Ovary (tissue), 10 donors: ENCODE measurements around the gene FAAP24. TPM values are rescaled to one million over a fixed set of nuclear protein-coding genes. Genes with fewer than 3 reads are reported as not detected.

ENCODE experiments used
- DNase-seq, 5 donors: peaks; one replicate each; pipeline ENCODE4 v3.0.0-alpha.2; 2019 to 2020
- H3K27ac ChIP-seq, 2 donors: fragments of 200-600 bp; one replicate each; pipeline versions ENCODE4 v1.5.1 to v1.8.0; 2019 to 2022
- H3K27me3 ChIP-seq: fragments of 200-600 bp; one replicate; pipeline ENCODE4 v1.8.0; 2022
- H3K36me3 ChIP-seq: fragments of 200-600 bp; sonication (generic); one replicate; pipeline ENCODE4 v1.5.1; 2019
- H3K4me1 ChIP-seq: one replicate; pipeline ENCODE4 v1.8.1; 2013; ENCODE audit warnings: mild to moderate bottlenecking, moderate library complexity; ENCODE audit not compliant: insufficient read depth
- H3K4me3 ChIP-seq: fragments of 200-600 bp; sonication (generic); one replicate; pipeline ENCODE4 v1.5.1; 2017
- H3K9me3 ChIP-seq, 2 donors: fragments of 200-600 bp in 1 of 2; sonication (generic) in 1 of 2; one replicate each; pipeline versions ENCODE4 v1.5.1 to v1.8.1; 2013 to 2019; ENCODE audit warnings: mild to moderate bottlenecking in 1 of 2, moderate library complexity in 1 of 2
- CTCF ChIP-seq, 3 donors: fragments of 450-650 bp in 2 of 3; fragments of 200-600 bp in 1 of 3; IDR thresholded peaks; one replicate each; pipeline versions ENCODE4 v1.5.1 to v1.8.0; 2016 to 2022; ENCODE audit warnings: antibody characterized with exemption in 3 of 3, mild to moderate bottlenecking in 1 of 3
- EP300 ChIP-seq: sonication (generic); formaldehyde crosslinking; IDR thresholded peaks from one replicate; pipeline ENCODE4 v1.6.1; 2017; ENCODE audit warnings: antibody characterized with exemption
- POLR2A ChIP-seq: fragments of 450-650 bp; IDR thresholded peaks from one replicate; pipeline ENCODE4 v1.6.1; 2017; ENCODE audit warnings: antibody characterized with exemption, mild to moderate bottlenecking, moderate library complexity
- WGBS, 3 donors: extraction: QIAGEN DNeasy Blood & Tissue Kit in 1 of 3; methylation state at CpG; one replicate each; pipeline versions ENCODE4 v1.1.5 to v1.1.7; 2013 to 2017; 5-methylcytosine and 5-hydroxymethylcytosine counted together
- intact Hi-C, 4 donors: fragments of 100-400 bp; cut with DNase I; formaldehyde crosslinking; loops; one replicate each; pipeline versions ENCODE4 v1.11.0 to v1.15.1; 2022 to 2023
- long read RNA-seq, 3 donors: library from polyadenylated mRNA in 2 of 3; unstranded in 2 of 3; transcript quantifications; one replicate each; pipeline ENCODE4 v2.0.0 and lab custom pipeline, GENCODE V29; 2021 to 2026
- polyA plus RNA-seq, 2 donors: library from polyadenylated mRNA; stranded (reverse); fragments of 200-250 nt in 1 of 2; fragments of 350-450 nt in 1 of 2; fragmentation: Illumina TruSeq in 1 of 2; extraction: RNeasy Lipid Tissue Mini Kit (QIAGEN cat#74804) in 1 of 2; gene quantifications; one replicate each; pipeline ENCODE4 v1.2.3, GENCODE V29; 2013 to 2014
- total RNA-seq, 7 donors: library from RNA; depleted of rRNA in 2 of 7; stranded (reverse); fragments of >200 nt in 2 of 7; fragmentation: NEBNext Ultra II Directional in 3 of 7; extraction: Animal tissue kit (Norgen Biotek cat#: 25700) in 3 of 7; gene quantifications; one replicate each; pipeline versions ENCODE4 v1.1.0 to v1.2.4, GENCODE V29; 2016 to 2023
- donor health status: DM: no; HTN: no; CAD: no; lungs with moderate emphysema.
- donor health status: DM: no; HTN: no; CAD: no.
- donor health status: Bipolar disorder and iron deficiency.
- donor health status: DM: yes; HTN: yes; CAD: no.
- donor health status: DM: no; HTN: no; CAD: no.
- donor health status: DM: yes; HTN: yes; CAD: no.

FAAP24 gene
- total RNA-seq: 1 to 10 TPM in 5 of 7 donors, under 1 TPM in 2; 0.57 to 2.7 (median 1.4) TPM
- polyA plus RNA-seq: 1 to 10 TPM; 2.1 to 2.3 TPM
- long read RNA-seq, donor 1, partial matches to known transcripts: 0 of 4 reads
- long read RNA-seq, donor 1, other reads (novel, unspliced or antisense): 0 of 4 reads
- long read RNA-seq, donor 2, transcript FAAP24-202 (5 exons, 2,298 nt): major isoform, 7 of 7 reads
- long read RNA-seq, donor 2, partial matches to known transcripts: 0 of 7 reads
- long read RNA-seq, donor 2, other reads (novel, unspliced or antisense): 0 of 7 reads
- long read RNA-seq, donor 3, partial matches to known transcripts: 0 of 5 reads
- long read RNA-seq, donor 3, other reads (novel, unspliced or antisense): 1 of 5 reads

- TF ChIP-seq POLR2A (no peak), CTCF (IDR thresholded peaks at IDR 0.05) (no peak), EP300 (no peak)
- WGBS, 3 donors: 0 to 1% (median 1%) methylated on average over 57 of the region's 57 CpGs
- H3K9me3 ChIP-seq: no peaks in the 10 kb centered on the region
Observed at GRCh38 chr19:32971715-32972540, at the start of gene FAAP24, which contains the start of gene CEP89. Gene FAAP24, plus strand, starts transcription at chr19:32972242. Its CDS starts 955 bp downstream, at chr19:32973197. Gene CEP89, minus strand, starts transcription at chr19:32971958. Its CDS starts 84 bp downstream, at chr19:32971874.

GRCh38 chr19:32924200-32924599, 47.8 kb upstream of the FAAP24 start:
- no peak for TF ChIP-seq POLR2A
- no peak for TF ChIP-seq EP300
- no peak for TF ChIP-seq CTCF (IDR thresholded peaks at IDR 0.05)
- Histone ChIP-seq H3K4me1 (no peaks in the 10 kb centered on the region), H3K9me3 (no peaks in the 10 kb centered on the region), H3K4me3 (no peak overlapping the region), H3K36me3 (no peaks in the 10 kb centered on the region), H3K27me3 (no peaks in the 10 kb centered on the region), H3K27ac (no peak overlapping the region)
- no peak for DNase-seq
- intact Hi-C loops: no loop called here
- 95 to 96% (median 95%) methylated on average over 6 of the region's 6 CpGs for WGBS, 3 donors

More at GRCh38 chr19:32971715-32972540, at the start of gene FAAP24, which contains the start of gene CEP89:
- peaks cover 8% of the 10 kb centered on the region for H3K4me1 ChIP-seq
- H3K27ac ChIP-seq: peak within 1 kb of the TSS in 1 of 2 donors; percentile 67
- peak within 1 kb of the TSS; percentile 96 for H3K4me3 ChIP-seq
- peak; percentile 97 to 99 (median 98) for DNase-seq
- no peaks in the 10 kb centered on the region for H3K27me3 ChIP-seq
- no peaks in the 10 kb centered on the region for H3K36me3 ChIP-seq
- intact Hi-C loops: loop anchor here in 1 of 4 donors (10.0 kb wide), 2 partner anchors 153 to 233 kb away; no protein-coding TSS in a partner anchor

GRCh38 chr19:32928806-32929205, 43.2 kb upstream of the FAAP24 start:
- Histone ChIP-seq H3K4me1 (no peaks in the 10 kb centered on the region), H3K4me3 (no peak overlapping the region), H3K27me3 (no peaks in the 10 kb centered on the region), H3K36me3 (no peaks in the 10 kb centered on the region), H3K27ac (no peak overlapping the region), H3K9me3 (no peaks in the 10 kb centered on the region)
- no peak for TF ChIP-seq POLR2A
- no peak for TF ChIP-seq CTCF (IDR thresholded peaks at IDR 0.05)
- TF ChIP-seq EP300: no peak
- no peak for DNase-seq
- intact Hi-C loops: no loop called here
- WGBS, 3 donors: 96 to 98% (median 98%) methylated on average over 2 of the region's 2 CpGs

GRCh38 chr19:32930567-32930966, 41.5 kb upstream of the FAAP24 start:
- Histone ChIP-seq H3K4me1 (no peaks in the 10 kb centered on the region), H3K9me3 (no peaks in the 10 kb centered on the region), H3K27ac (no peak overlapping the region), H3K36me3 (no peaks in the 10 kb centered on the region), H3K27me3 (no peaks in the 10 kb centered on the region), H3K4me3 (no peak overlapping the region)
- WGBS, 3 donors: 96 to 97% (median 97%) methylated on average over 8 of the region's 8 CpGs
- intact Hi-C loops: no loop called here
- no peak for DNase-seq
- no peak for TF ChIP-seq CTCF (IDR thresholded peaks at IDR 0.05)
